NB4 (cell line): ENCODE measurements around the gene RGL2.
A peak's percentile ranks its signal among the peaks of the same experiment; 100 is the strongest.

Experiments
- CTCF ChIP-seq: IDR thresholded peaks from one replicate; pipeline ENCODE4 v1.5.1; 2012; ENCODE audit warnings: low read depth, low read length
- MAX ChIP-seq: IDR thresholded peaks from 2 replicates; pipeline ENCODE4 v1.6.1; 2011; ENCODE audit warnings: low read depth, low read length
- MYC ChIP-seq: IDR thresholded peaks from 2 replicates; pipeline ENCODE4 v1.6.1; 2011; ENCODE audit warnings: low read depth, low read length
- POLR2A ChIP-seq: IDR thresholded peaks from 2 replicates; pipeline ENCODE4 v1.6.1; 2011; ENCODE audit warnings: mild to moderate bottlenecking; ENCODE audit not compliant: insufficient read length; ENCODE audit errors: extremely low read depth

GRCh38 chr6:33272275-33273128 is 26.2 kb downstream of the RGL2 start:
- TF ChIP-seq MAX (no peak), CTCF (no peak), POLR2A (peak; percentile 4), MYC (no peak)
